ENCODE results near the gene FYTTD1. TPM values are rescaled to one million over a fixed set of nuclear protein-coding genes. Genes with fewer than 3 reads are reported as not detected.

FYTTD1 gene
- total and polyA plus RNA-seq, 2 of the 4 experiments (the other 2 are of a cell fraction): 20.4 to 50.2 TPM

DNA sequence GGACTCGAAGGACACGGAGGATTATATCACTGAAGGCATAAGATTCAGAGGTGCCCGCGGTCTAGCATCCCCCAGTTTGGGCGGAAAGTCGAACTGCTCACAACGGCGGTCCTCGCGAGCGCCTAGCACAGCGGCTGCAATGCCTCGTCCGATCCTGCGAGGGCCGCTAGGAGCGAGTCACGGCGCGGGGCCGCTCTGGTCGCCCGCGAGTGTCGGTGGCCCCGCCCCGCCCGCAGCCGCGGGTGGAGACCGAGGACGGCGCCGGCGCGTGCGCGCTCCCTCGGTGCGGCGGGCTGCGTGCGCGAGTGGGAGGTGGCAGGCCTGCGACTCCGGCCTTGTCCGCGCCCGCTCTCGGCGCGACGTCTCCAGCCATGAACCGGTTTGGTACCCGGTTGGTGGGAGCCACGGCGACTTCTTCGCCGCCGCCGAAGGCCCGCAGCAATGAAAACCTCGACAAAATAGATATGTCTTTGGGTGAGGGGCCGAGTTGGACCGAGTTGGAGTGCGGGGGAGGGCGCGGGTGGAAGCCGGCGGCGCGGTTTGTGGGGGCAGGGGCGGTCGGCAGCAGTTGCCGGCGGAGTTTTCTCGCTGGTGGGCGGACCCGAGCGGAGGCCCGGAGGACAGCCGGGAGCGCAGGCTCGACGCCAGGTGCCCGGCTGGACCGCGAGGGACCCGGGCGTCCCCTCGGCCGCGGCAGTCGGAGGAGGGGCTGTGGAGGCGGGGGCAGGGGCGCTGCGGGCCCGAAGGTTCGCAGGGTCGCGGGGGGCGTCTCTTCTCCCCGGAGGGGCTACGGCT lies at the start of gene FYTTD1 (continued):
- TF ChIP-seq BHLHE40 (IDR thresholded peaks at IDR 0.05; ENCODE audit: low read depth, low read length): no peak
- peak; percentile 73; the same call in 1 of the 2 replicates for TF ChIP-seq MXI1 (IDR thresholded peaks at IDR 0.05; ENCODE audit: borderline replicate concordance, low read depth, low read length)
- peak; percentile 33; the same call in 1 of the 2 replicates for TF ChIP-seq RAD21 (IDR thresholded peaks at IDR 0.05; ENCODE audit: low read length)
- TF ChIP-seq RCOR1 (IDR thresholded peaks at IDR 0.05; ENCODE audit: insufficient replicate concordance, low read length): peak; percentile 18
- no peak for TF ChIP-seq MAFK (IDR thresholded peaks at IDR 0.05; ENCODE audit: low read depth, low read length)
- TF ChIP-seq NFE2L2 (IDR thresholded peaks at IDR 0.05; ENCODE audit: low read depth, low read length): no peak
- no peak for TF ChIP-seq FOS (IDR thresholded peaks at IDR 0.05; ENCODE audit: low read depth, low read length)
